Thymus (tissue), 11 donors: ENCODE measurements around the gene ADCY3. TPM values are rescaled to one million over a fixed set of nuclear protein-coding genes. Genes with fewer than 3 reads are reported as not detected.

Source experiments
- DNase-seq, 9 donors: peaks; one replicate each; pipeline ENCODE4 v3.0.0-alpha.2; 2013; ENCODE audit warnings: low spot score in 9 of 9, low read depth in 6 of 9, missing footprints in 1 of 9
- H3K27ac ChIP-seq, 2 donors: one replicate each; pipeline ENCODE4 v1.5.1; 2013; ENCODE audit warnings: control low read depth in 1 of 2, low read depth in 1 of 2, low read length in 1 of 2, mild to moderate bottlenecking in 1 of 2, moderate library complexity in 1 of 2
- H3K27me3 ChIP-seq, 2 donors: one replicate each; pipeline ENCODE4 v1.5.1; 2013; ENCODE audit warnings: low read length in 1 of 2; ENCODE audit not compliant: control insufficient read depth in 2 of 2, insufficient read depth in 1 of 2
- H3K36me3 ChIP-seq, 2 donors: one replicate each; pipeline ENCODE4 v1.5.1; 2013; ENCODE audit warnings: low read length in 1 of 2, mild to moderate bottlenecking in 1 of 2, moderate library complexity in 1 of 2; ENCODE audit not compliant: control insufficient read depth in 2 of 2, insufficient read depth in 2 of 2
- H3K4me1 ChIP-seq, 2 donors: one replicate each; pipeline ENCODE4 v1.5.1; 2013; ENCODE audit warnings: low read length in 2 of 2; ENCODE audit not compliant: control insufficient read depth in 2 of 2, insufficient read depth in 2 of 2
- H3K4me3 ChIP-seq, 2 donors: one replicate each; pipeline ENCODE4 v1.5.1; 2013; ENCODE audit warnings: low read length in 2 of 2, control low read depth in 1 of 2, mild to moderate bottlenecking in 1 of 2
- H3K9me3 ChIP-seq, 2 donors: one replicate each; pipeline ENCODE4 v1.5.1; 2013; ENCODE audit warnings: low read length in 1 of 2, mild to moderate bottlenecking in 1 of 2; ENCODE audit not compliant: control insufficient read depth in 2 of 2, insufficient read depth in 1 of 2
- WGBS: extraction: QIAGEN DNeasy Blood & Tissue Kit; methylation state at CpG from one replicate; pipeline ENCODE4 v1.1.7; 2013; 5-methylcytosine and 5-hydroxymethylcytosine counted together
- polyA plus RNA-seq: library from polyadenylated mRNA; stranded (reverse); fragments of 200-250 nt; gene quantifications from one replicate; pipeline ENCODE4 v1.2.3, GENCODE V29; 2013
- total RNA-seq: library from RNA; stranded (reverse); fragments of 120-200 nt; gene quantifications from one replicate; pipeline ENCODE4 v1.2.4, GENCODE V29; 2013
- donor health status: healthy.

The ADCY3 gene
- total and polyA plus RNA-seq, 2 donors: 17.1 to 37.1 TPM

DNA sequence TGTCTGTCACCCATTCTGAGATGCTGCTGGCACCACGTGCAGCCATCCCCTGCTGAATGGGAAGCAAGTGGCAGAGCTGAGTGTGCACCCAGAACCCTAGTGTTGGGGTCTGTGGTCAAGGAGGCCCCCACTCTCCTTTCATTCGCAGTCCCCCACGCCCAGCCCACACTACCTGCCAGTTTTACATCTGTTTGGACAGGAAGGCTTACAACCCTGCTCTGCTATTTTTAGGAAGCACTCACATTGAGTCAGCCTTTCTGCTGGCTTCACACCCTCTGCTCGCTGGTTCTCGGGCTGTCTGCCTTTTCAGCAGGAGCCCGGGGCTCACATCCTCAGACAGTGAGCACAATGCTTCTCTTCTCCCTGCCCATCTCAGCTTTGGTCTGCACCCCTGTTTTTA lies 10.7 kb upstream of the ADCY3 start:
- H3K4me3 ChIP-seq: no peak overlapping the region
- no peak overlapping the region for H3K27ac ChIP-seq
- 7% methylated on average over 6 of the region's 6 CpGs for WGBS
- DNase-seq: no peak
- peaks cover 0 to 16% of the 10 kb centered on the region in 2 donors for H3K4me1 ChIP-seq
- peaks cover 0 to 11% of the 10 kb centered on the region in 2 donors for H3K27me3 ChIP-seq
- no peaks in the 10 kb centered on the region for H3K36me3 ChIP-seq
- no peaks in the 10 kb centered on the region for H3K9me3 ChIP-seq

DNA sequence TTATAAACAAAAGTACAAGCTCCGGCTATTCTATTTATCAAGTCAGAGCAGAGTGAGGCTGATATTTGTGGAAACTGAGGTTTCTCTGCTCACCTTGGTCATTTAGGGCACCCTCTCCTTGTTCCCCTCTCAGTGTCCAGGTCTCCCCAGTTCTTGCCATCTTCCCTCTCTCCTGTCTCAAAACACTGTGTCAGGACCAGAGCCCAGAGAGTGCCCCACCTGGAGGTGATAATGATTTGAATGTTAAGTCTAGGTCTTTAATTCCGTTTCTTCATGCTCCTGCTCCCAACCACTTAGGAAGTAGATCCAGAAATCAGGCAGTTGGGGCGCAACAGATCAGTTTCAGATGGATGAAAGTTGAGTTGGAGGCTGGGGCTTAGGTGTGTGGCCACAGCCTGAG lies 9.2 kb upstream of the ADCY3 start:
- H3K27me3 ChIP-seq: peaks cover 0 to 11% of the 10 kb centered on the region in 2 donors
- no peak for DNase-seq
- H3K4me1 ChIP-seq: peaks cover 0 to 16% of the 10 kb centered on the region in 2 donors
- 97% methylated on average over 3 of the region's 3 CpGs for WGBS
- peaks cover 0 to 1% of the 10 kb centered on the region in 2 donors for H3K9me3 ChIP-seq
- no peaks in the 10 kb centered on the region for H3K36me3 ChIP-seq
- no peak overlapping the region for H3K4me3 ChIP-seq
- H3K27ac ChIP-seq: no peak overlapping the region

DNA sequence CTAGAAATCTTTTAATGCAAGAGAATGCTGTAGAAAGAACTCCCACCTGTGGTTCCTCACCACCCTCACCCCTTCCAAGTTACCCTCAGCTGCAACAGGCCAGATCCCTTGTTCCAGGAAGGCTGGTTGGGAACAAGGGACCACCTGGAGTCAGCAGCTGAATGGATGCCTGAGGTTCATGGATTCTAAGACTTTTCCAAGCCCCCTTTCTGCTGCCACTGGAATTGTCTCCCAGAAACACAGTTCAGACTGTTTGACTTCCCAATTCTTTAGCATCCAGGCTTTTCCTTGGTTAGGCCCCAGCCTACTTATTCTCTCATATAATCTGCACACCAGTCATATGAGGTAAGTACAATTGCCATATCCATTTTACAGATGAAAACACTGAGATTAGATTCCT lies 8.0 kb upstream of the ADCY3 start:
- Histone ChIP-seq H3K4me1 (peaks cover 0 to 16% of the 10 kb centered on the region in 2 donors), H3K9me3 (peaks cover 0 to 1% of the 10 kb centered on the region in 2 donors), H3K27me3 (peaks cover 0 to 11% of the 10 kb centered on the region in 2 donors), H3K36me3 (no peaks in the 10 kb centered on the region), H3K4me3 (no peak overlapping the region), H3K27ac (no peak overlapping the region)
- no peak for DNase-seq

DNA sequence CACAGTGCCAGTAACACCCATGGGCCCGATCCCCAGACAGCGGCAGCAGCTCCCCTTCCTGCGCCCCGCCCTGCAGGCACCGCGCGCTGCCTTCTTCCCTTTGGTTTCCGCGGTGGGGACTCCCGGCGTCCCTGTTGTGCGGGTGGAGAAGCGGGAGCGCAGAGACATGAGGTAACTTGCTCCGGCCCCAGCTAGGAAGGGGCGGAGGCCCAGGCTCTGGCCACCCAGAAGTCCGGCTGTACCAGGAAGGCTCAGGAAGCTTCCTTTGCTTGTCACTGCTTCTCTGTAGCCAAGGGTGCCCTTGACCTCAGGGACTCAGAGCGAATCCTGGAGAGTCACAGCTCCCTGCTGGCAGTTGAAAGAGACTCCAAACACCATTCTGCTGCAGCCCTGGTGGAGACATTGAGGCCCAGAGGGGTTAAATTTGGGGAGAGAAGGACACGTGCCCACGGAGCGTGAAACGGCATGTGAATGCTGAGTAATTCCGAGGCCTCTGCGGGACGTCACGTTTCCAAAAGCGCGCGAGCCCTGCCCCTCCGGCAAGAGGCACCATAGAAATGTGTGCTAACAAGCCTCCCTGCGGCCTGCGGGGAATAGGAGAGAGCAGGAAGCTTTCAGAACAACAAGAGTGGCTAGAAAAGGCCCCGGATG lies 6.7 kb upstream of the ADCY3 start:
- no peak overlapping the region for H3K27ac ChIP-seq
- no peaks in the 10 kb centered on the region for H3K36me3 ChIP-seq
- H3K9me3 ChIP-seq: peaks cover 0 to 1% of the 10 kb centered on the region in 2 donors
- peaks cover 0 to 11% of the 10 kb centered on the region in 2 donors for H3K27me3 ChIP-seq
- peak in 2 of 9 donors; percentile 26 to 28 for DNase-seq
- peak overlapping the region in 1 of 2 donors; percentile 5 for H3K4me3 ChIP-seq
- peaks cover 0 to 16% of the 10 kb centered on the region in 2 donors for H3K4me1 ChIP-seq
- 20% methylated on average over 33 of the region's 33 CpGs for WGBS

DNA sequence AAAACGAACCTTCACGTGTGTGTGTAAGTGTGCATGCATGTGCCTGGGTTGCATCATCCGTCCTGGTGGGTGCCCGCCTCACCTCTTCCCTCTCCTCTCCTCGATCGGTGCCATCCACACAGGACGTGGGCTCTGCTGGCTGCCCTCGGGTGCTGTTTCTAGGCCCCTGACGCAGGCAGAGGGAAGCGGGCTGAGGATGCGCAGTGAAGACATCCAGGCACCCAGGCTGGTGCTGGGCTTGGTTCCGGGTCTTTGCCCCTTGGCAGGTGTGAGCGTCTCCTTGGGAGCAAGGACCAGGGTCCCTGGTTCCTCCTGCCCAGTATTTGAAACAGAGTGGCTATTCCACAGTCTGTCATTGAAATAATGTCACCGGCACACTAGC lies 6.2 kb upstream of the ADCY3 start:
- peaks cover 0 to 11% of the 10 kb centered on the region in 2 donors for H3K27me3 ChIP-seq
- H3K36me3 ChIP-seq: no peaks in the 10 kb centered on the region
- 79% methylated on average over 14 of the region's 14 CpGs for WGBS
- no peak overlapping the region for H3K4me3 ChIP-seq
- no peak for DNase-seq
- H3K9me3 ChIP-seq: peaks cover 0 to 1% of the 10 kb centered on the region in 2 donors
- peaks cover 0 to 16% of the 10 kb centered on the region in 2 donors for H3K4me1 ChIP-seq
- H3K27ac ChIP-seq: no peak overlapping the region

DNA sequence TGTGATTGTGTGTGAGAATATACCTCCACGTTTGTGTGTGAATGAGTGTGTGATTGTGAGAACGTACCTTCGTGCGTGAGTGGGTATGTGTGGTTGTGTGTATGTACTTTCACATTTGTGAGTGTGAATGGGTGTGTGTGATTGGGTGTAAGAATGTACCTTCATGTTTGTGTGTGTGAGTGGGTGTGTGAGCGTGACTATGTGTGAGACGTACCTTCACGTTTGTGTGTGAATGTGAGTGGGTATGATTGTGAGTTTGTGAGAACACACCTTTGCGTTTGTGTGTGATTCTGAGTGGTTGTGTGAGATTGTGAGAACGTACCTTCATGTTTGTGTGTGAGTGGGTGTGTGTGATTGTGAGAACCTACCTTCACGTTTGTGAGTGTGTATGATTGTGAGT lies 5.8 kb upstream of the ADCY3 start:
- Histone ChIP-seq H3K27me3 (peaks cover 0 to 15% of the 10 kb centered on the region in 2 donors), H3K27ac (no peak overlapping the region), H3K4me3 (no peak overlapping the region), H3K36me3 (no peaks in the 10 kb centered on the region), H3K4me1 (peaks cover 0 to 13% of the 10 kb centered on the region in 2 donors), H3K9me3 (peaks cover 0 to 1% of the 10 kb centered on the region in 2 donors)
- 97% methylated on average over 10 of the region's 10 CpGs for WGBS
- DNase-seq: no peak

DNA sequence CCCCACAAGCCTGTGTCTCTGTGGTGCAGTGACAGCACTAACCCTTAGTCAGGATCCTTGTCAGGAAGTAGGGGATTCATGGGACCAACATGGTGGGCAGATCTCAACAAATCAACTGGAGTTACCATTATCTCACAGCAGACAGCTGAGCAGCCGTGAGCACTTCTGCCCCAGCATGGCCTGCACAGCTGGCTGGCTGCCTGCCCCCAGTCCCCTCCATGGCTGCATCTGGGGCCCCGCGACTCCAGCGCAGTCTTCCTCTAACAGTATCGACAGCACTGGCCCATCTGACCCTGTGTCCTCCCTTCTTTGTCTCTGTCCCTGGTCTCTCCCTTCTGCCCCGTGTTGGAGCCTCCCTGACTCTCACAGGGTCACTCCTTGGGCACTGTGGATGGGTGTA lies 4.7 kb upstream of the ADCY3 start:
- 93% methylated on average over 6 of the region's 6 CpGs for WGBS
- Histone ChIP-seq H3K4me3 (no peak overlapping the region), H3K4me1 (peaks cover under 1 to 14% of the 10 kb centered on the region in 2 donors), H3K36me3 (no peaks in the 10 kb centered on the region), H3K27me3 (peaks cover 0 to 19% of the 10 kb centered on the region in 2 donors), H3K9me3 (peaks cover 0 to 1% of the 10 kb centered on the region in 2 donors), H3K27ac (no peak overlapping the region)
- no peak for DNase-seq

DNA sequence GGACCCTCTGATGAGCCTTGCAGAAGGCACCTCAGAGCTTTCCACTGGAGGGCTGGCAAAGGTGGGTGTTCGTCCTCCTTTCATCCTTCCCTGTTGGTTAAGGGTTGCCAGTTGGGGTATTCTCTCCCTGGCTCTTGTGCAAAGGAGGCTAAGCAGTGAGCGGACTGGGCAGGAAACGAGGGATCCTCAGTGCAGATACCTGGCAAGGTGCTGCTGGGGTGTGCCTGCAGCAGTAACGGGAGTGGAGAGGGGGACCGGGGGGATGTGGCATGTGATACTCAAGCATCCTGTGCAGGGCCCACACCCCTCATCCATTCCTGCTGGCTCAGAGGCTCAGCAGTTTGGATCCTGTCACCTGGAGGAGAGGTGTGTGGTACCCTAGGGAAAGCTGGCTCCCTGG lies 4.2 kb upstream of the ADCY3 start:
- WGBS: 97% methylated on average over 5 of the region's 5 CpGs
- DNase-seq: no peak
- no peaks in the 10 kb centered on the region for H3K36me3 ChIP-seq

DNA sequence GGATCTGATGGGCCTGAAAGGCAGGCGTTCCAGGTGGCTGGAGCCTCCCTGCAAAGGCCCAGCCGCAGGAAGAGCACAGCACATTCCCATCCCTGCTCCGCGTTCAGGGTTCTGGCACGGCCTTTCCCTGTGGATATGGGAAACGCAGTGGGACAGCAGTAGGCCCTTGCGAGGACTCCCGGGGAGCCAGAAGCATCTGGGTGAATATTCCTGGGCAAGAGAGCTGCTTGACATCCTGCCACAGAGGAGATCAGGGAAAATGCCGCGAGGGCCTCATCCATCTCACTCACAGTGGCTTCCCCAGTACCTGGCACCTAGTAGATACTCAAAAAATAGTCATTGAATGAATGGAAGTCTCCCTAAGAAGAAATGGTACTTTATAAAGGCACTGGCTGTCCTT lies 3.1 kb upstream of the ADCY3 start:
- WGBS: 98% methylated on average over 10 of the region's 10 CpGs
- H3K27ac ChIP-seq: no peak overlapping the region
- DNase-seq: no peak
- peaks cover 0 to 29% of the 10 kb centered on the region in 2 donors for H3K27me3 ChIP-seq
- H3K36me3 ChIP-seq: no peaks in the 10 kb centered on the region
- H3K9me3 ChIP-seq: peaks cover 0 to 1% of the 10 kb centered on the region in 2 donors
- H3K4me1 ChIP-seq: peaks cover 8 to 27% of the 10 kb centered on the region in 2 donors
- no peak overlapping the region for H3K4me3 ChIP-seq

More for the DNA sequence above, 4.2 kb upstream of the ADCY3 start:
- peaks cover 0 to 1% of the 10 kb centered on the region in 2 donors for H3K9me3 ChIP-seq
- no peak overlapping the region for H3K27ac ChIP-seq
- H3K4me3 ChIP-seq: no peak overlapping the region
- H3K27me3 ChIP-seq: peaks cover 0 to 21% of the 10 kb centered on the region in 2 donors
- H3K4me1 ChIP-seq: peaks cover 5 to 16% of the 10 kb centered on the region in 2 donors
